Activated naive CD8-positive, alpha-beta T cell (primary cell): ENCODE measurements around the gene POLE2.
"Not testable (repeated sequence)": the region's sequence is repeated elsewhere in the genome, so short reads cannot be mapped to it uniquely, and the experiment has no call there.

Source experiments
- H3K27ac Mint-ChIP-seq: one replicate; pipeline ENCODE4 v1.8.0; 2021; ENCODE audit warnings: mixed read lengths
- H3K27me3 Mint-ChIP-seq: one replicate; pipeline ENCODE4 v1.8.0; 2021; ENCODE audit warnings: mixed read lengths
- H3K36me3 Mint-ChIP-seq: one replicate; pipeline ENCODE4 v1.8.0; 2021; ENCODE audit warnings: mixed read lengths
- H3K4me1 Mint-ChIP-seq: one replicate; pipeline ENCODE4 v1.8.0; 2021; ENCODE audit warnings: low read depth, mixed read lengths
- H3K4me3 Mint-ChIP-seq: one replicate; pipeline ENCODE4 v1.8.0; 2021; ENCODE audit warnings: mild to moderate bottlenecking, mixed read lengths
- H3K9me3 Mint-ChIP-seq: one replicate; pipeline ENCODE4 v1.8.0; 2021; ENCODE audit warnings: low read depth, mixed read lengths

POLE2 gene

DNA sequence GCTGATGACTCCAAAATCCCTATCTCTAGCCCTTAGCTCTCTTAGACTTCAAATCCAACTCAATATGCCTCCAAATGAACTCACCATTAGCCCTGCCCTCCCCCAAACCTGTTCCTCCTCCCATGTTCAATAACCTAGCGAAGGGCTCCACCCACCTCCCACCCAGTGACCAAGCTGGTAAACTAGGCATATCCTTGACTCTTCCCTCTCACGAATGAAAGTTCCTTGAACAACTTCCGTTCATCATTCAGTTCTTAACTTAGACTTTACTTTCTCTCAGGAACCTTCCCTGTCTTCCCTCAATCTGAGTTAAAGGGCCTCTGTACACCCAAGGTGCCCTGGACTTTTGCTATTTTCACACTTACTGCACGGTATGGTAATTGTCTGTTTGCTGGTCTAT lies 3.0 kb upstream of the POLE2 start:
- Mint-ChIP-seq H3K4me1 (peaks cover 43% of the 10 kb centered on the region), H3K27ac (peak overlapping the region; percentile 24), H3K4me3 (peak overlapping the region; percentile 33), H3K36me3 (no peaks in the 10 kb centered on the region), H3K27me3 (no peaks in the 10 kb centered on the region), H3K9me3 (no peaks in the 10 kb centered on the region)

DNA sequence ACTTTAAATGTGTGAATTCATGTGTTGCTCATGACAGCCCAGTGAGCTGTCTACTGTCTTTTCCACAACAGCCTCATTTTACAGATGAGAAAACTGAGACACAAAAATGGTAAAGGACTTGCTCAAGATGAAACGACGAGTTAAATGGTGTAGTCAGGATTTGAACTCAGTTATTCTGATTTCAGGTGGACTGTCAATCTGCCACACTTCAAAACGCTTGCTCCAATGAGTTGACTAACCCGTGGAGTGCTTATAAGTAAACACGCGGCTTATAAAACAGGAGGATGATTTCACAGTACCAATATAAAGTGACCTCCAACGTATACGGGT lies 652 bp upstream of the POLE2 start:
- Mint-ChIP-seq H3K4me3 (peak overlapping the region; percentile 91), H3K27ac (peak overlapping the region; percentile 89), H3K27me3 (no peaks in the 10 kb centered on the region)

DNA sequence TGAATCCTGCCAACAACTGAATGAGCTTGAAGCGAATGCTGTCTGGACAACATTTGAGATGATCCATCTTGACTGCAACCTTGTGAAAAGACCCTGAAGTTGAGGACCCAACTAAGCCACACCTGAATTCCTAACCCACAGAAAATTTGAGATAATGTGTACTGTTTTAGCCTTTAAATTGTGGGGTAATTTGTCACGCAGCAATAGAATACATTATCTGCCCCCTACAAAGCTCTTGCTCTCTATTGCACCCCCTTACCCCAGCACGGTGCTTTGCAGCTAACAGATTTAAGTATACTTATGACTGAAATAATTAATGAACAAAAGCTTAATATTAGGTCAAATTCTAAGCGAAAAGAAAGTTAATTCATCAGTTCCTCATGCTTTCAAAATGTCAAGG lies 1.6 kb downstream of the POLE2 start:
- no peaks in the 10 kb centered on the region for H3K9me3 Mint-ChIP-seq
- no peaks in the 10 kb centered on the region for H3K27me3 Mint-ChIP-seq
- H3K4me3 Mint-ChIP-seq, result peak overlapping the region; percentile 91
- peak overlapping the region; percentile 35 for H3K27ac Mint-ChIP-seq
- H3K36me3 Mint-ChIP-seq, result peaks cover 2% of the 10 kb centered on the region
- H3K4me1 Mint-ChIP-seq, result peaks cover 20% of the 10 kb centered on the region

More for the DNA sequence above, 652 bp upstream of the POLE2 start:
- Mint-ChIP-seq H3K4me1 (peaks cover 28% of the 10 kb centered on the region), H3K36me3 (no peaks in the 10 kb centered on the region), H3K9me3 (no peaks in the 10 kb centered on the region)

DNA sequence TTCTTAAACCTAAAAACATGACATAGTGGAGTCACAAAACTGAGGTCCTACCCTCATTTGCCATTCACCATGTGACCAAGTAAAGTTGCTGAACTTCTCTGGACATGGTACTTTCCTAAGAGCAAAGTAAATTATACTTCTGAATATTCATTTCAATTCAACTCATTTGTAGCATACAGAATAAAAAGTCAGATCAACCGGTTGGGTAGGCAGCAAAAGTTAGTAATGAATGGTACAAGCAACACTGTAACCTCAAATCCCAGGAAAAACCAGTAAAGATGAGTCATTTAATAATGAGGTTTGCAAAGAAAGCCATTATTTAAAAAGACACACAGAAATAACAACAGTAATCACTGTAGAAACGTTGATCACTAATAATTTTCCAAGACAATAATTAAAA lies 8.7 kb downstream of the POLE2 start:
- Mint-ChIP-seq H3K36me3 (peaks cover 10% of the 10 kb centered on the region), H3K27me3 (no peaks in the 10 kb centered on the region), H3K27ac (no peak overlapping the region), H3K4me1 (no peaks in the 10 kb centered on the region), H3K4me3 (no peak overlapping the region), H3K9me3 (no peaks in the 10 kb centered on the region)

DNA sequence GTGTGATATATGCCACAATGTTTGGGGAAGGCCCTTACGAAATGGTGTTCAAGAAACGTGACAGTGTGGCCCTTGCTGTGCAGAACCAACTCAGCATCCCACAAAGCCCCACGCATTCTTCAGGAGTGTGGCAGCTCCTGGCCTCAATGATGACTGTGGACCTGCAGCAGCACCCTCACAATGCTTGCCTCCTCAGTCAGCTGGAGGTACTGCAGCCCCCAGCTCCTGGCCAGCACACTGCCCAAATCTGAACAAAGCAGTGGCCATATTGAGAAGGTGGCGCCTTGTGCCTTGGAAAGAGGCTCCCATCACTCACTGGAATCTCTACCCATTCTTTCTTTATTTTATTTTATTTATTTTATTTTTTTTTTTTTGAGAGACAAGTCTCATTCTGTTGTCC lies 10.4 kb downstream of the POLE2 start:
- Mint-ChIP-seq H3K4me3 (no peak overlapping the region), H3K27ac (no peak overlapping the region), H3K9me3 (no peaks in the 10 kb centered on the region), H3K27me3 (no peaks in the 10 kb centered on the region), H3K36me3 (peaks cover 22% of the 10 kb centered on the region), H3K4me1 (no peaks in the 10 kb centered on the region)

DNA sequence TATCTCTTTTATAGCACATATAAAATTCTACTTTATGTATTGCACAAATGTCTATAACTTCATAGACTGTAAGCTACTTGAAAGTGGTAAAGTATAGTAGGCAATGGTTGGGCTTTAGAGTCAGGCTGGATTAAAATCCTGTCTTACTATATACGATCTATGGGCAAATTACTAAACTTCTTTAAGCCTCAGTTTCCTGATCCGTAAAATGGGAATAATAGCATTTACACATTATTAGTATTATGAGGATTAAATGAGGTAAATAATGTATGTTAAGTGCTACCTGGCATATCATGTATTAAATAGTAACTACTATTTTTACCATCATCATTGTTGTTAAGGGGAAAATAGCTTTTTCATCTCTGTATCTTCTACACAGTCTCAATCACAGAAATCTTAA lies 14.4 kb downstream of the POLE2 start:
- Mint-ChIP-seq H3K27me3 (no peaks in the 10 kb centered on the region), H3K36me3 (peaks cover 20% of the 10 kb centered on the region), H3K4me3 (no peak overlapping the region), H3K4me1 (no peaks in the 10 kb centered on the region), H3K27ac (no peak overlapping the region), H3K9me3 (no peaks in the 10 kb centered on the region)

DNA sequence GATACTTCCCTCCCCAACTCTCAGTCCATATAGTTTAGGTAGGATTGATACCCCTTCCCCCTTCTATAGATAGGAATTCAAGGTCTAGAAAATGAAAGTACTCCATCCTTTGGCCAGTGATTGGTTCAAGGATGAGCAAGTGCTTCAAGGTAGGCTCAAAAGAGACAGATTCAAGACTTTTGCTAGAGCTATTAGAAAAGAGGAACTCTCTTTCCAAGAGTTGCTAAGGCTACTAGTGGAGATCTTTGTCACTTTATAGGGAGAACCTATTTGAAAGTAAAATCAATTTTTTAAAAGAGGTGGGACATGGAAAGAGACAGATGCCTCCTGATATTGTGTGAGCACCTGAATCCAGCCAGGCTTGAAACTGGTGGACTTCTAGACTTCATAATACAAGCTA lies 17.5 kb downstream of the POLE2 start:
- Mint-ChIP-seq H3K4me1 (no peaks in the 10 kb centered on the region), H3K27ac (no peak overlapping the region), H3K27me3 (no peaks in the 10 kb centered on the region), H3K4me3 (no peak overlapping the region), H3K36me3 (peaks cover 20% of the 10 kb centered on the region), H3K9me3 (no peaks in the 10 kb centered on the region)

DNA sequence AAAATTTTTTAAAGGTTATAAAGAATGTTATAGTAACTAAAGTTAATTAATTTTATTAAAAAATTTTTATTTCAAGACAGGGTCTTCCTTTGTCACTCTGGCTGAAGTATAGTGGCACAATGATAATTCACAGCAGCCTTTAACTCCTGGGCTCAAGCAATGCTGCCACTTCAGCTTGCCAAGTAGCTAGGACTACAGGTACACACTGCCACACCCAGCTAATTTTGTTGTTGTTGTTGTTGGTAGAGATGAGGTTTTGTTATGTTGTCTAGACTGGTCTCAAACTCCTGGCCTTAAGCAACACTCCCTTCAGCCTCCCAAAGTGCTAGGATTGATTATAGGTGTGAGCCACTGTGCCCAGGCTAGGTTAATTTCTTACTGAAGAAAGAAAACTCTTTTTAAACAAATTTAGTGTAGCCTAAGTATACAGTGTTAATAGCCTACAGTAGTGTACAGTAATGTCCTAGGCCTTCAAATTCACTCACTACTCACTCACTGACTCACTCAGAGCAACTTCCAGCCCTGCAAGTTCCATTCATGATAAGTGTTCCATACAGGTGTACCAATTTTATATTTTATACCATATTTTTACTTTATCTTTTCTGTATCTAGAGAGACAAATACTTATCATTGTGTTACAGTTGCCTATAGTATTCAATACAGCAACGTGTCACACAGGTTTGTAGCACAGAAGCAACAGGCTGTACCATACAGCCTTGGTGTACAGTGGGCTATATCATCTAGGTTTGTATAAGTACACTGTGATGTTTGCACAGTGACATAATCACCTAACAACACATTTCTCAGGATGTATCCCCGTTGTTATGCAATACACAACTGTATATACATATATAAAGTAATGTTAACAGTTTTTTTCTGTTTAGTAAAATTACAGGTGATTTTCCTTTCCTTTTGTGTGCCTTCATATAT lies 28.2 kb downstream of the POLE2 start:
- Mint-ChIP-seq H3K4me3 (no peak overlapping the region), H3K27me3 (no peaks in the 10 kb centered on the region)

DNA sequence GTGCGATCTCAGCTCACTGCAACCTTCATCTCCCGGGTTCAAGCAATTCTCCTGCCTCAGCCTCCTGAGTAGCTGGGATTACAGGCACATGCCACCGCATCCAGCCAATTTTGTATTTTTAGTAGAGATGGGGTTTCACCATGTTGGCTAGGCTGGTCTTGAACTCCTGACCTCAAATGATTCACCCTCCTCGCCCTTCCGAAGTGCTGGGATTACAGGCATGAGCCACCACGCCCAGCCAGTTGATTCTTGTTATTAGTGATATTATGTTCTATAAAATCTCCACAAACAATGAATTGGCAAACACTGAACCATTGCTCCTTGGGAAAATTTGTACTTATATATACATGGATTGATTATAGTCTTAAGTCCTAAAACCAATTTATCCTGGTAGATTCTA lies 30.5 kb downstream of the POLE2 start:
- H3K4me1 Mint-ChIP-seq, H3K9me3 Mint-ChIP-seq, H3K27ac Mint-ChIP-seq, H3K27me3 Mint-ChIP-seq, H3K36me3 Mint-ChIP-seq, H3K4me3 Mint-ChIP-seq: not testable (repeated sequence)

More for the DNA sequence above, 28.2 kb downstream of the POLE2 start:
- Mint-ChIP-seq H3K27ac (no peak overlapping the region), H3K9me3 (no peaks in the 10 kb centered on the region), H3K36me3 (peaks cover 5% of the 10 kb centered on the region), H3K4me1 (no peaks in the 10 kb centered on the region)

DNA sequence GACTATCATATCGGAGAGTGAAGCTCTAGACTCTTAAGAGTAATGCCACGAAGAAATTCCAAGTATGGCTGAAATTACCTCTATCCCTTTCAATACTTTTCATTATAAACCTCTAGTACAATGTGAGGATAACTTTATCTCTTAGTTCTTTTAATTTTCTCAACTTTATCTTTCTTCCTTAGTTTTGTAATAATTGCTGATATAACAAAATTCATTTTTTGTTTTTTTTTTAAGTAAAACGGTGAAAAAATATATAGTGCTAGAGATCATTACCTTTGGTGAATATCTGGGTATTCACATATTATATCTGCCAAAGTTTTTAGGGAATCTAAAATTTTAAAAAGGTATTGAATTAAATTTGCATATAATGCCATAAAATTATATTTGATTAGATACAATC lies 33.5 kb downstream of the POLE2 start:
- Mint-ChIP-seq H3K4me1 (peaks cover 3% of the 10 kb centered on the region), H3K4me3 (no peak overlapping the region), H3K27me3 (no peaks in the 10 kb centered on the region), H3K9me3 (no peaks in the 10 kb centered on the region), H3K36me3 (peaks cover 3% of the 10 kb centered on the region), H3K27ac (no peak overlapping the region)

DNA sequence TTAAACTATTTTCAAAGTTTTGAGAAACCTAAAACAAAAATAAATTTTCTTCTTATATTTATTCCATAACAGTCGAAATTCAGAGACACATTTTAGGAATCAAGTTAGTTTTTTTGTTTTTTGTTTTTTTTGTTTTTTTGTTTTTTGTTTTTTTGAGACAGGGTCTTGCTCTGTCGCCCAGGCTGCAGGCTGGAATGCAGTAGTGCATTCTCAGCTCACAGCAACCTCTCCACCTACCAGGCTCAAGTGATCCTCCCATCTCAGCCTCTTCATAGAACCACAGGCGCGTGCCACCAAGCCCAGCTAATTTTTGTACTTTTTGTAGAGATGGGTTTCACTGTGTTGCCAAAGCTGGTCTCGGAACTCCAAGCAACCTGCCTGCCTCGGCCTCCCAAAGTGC lies 34.5 kb downstream of the POLE2 start:
- no peak overlapping the region for H3K27ac Mint-ChIP-seq
- H3K27me3 Mint-ChIP-seq, result no peaks in the 10 kb centered on the region
- peaks cover 3% of the 10 kb centered on the region for H3K36me3 Mint-ChIP-seq
- no peak overlapping the region for H3K4me3 Mint-ChIP-seq
- H3K9me3 Mint-ChIP-seq, result no peaks in the 10 kb centered on the region
- H3K4me1 Mint-ChIP-seq, result peaks cover 3% of the 10 kb centered on the region

DNA sequence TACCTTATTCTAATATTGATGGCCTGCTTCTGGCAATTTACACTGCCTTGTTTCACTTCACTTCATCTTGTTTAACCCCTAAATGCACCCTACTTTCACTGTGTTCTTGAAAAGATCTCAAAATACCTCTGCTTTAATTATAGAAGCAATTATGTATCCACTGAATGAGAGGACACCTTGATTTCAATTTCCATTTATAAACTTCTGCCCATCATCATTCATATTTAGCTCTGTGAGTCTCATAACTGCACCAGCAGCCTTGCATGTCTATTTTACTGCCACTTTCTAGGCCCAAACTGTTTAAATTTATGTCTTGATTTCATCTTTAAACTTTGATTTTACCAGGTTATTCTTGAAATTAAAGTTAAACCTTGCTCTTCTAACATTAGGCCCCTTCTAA lies 45.9 kb downstream of the POLE2 start:
- Mint-ChIP-seq H3K27me3 (no peaks in the 10 kb centered on the region), H3K4me1 (peaks cover 47% of the 10 kb centered on the region), H3K27ac (peak overlapping the region; percentile 18), H3K36me3 (peaks cover 11% of the 10 kb centered on the region), H3K9me3 (no peaks in the 10 kb centered on the region), H3K4me3 (no peak overlapping the region)

DNA sequence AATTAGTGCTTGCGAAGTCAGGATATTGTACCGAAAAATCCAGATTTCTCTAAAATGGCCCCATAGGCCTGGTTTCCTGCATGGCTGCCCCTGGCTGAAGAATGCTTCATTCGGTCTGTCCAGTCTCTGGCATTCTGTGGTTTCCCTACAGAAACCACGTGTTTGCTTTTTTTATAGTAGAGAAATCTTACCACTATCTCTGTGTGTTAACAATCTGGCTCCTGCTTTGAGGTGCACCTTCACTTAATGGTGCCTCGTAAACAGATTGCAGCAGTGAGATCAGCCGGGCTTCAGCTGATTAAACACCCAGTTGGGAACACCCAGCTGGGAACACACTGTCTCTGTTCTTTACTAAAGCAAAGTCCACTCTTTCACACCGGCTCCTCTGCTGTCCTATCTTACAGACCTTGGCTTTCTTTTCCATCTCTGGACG lies 46.3 kb downstream of the POLE2 start:
- no peaks in the 10 kb centered on the region for H3K9me3 Mint-ChIP-seq
- H3K4me3 Mint-ChIP-seq, result no peak overlapping the region
- H3K4me1 Mint-ChIP-seq, result peaks cover 50% of the 10 kb centered on the region
- peak overlapping the region; percentile 18 for H3K27ac Mint-ChIP-seq
- peaks cover 11% of the 10 kb centered on the region for H3K36me3 Mint-ChIP-seq
- no peaks in the 10 kb centered on the region for H3K27me3 Mint-ChIP-seq

DNA sequence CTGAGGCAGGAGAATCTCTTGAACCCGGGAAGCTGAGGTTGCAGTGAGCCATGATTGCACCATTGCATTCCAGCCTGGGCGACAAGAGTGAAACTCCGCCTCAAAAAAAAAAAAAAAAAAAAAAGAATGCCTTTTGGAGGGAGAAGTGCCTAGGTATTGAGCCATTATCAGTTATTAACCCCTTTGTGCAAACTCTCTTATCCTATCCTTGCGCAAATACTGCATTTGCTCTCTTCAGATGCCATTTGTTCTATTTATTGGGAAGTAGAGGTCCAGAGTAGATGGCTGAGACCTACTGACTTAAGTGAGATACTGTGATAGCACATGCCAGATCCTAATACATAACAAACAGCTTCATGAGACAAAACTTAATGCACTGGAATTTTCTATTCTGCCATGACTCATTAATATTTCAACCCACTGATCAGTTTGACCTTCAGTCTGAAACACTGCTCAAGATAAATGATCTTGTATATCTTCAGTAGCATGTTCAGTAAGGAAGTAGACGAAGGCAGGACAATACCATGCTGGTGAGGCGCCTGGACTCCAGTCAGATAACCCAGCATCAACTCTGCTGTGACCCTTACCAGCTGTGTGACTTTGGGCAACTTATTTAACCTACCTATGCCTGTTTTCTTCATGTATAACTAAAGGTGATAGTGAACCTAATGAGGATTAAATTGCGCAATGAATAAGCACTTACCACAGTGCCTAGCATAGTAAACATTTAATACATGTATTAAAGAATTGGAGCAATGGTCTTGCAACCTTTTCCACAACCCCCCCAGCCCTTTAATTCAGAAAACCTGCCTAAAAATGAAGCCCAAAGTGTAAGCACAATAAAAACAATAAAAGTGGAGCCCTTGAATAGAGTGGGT lies 47.2 kb downstream of the POLE2 start:
- peaks cover 57% of the 10 kb centered on the region for H3K4me1 Mint-ChIP-seq
- H3K4me3 Mint-ChIP-seq, result no peak overlapping the region
- H3K27ac Mint-ChIP-seq, result peak overlapping the region; percentile 36
- H3K27me3 Mint-ChIP-seq, result no peaks in the 10 kb centered on the region
- H3K36me3 Mint-ChIP-seq, result peaks cover 13% of the 10 kb centered on the region
- no peaks in the 10 kb centered on the region for H3K9me3 Mint-ChIP-seq

DNA sequence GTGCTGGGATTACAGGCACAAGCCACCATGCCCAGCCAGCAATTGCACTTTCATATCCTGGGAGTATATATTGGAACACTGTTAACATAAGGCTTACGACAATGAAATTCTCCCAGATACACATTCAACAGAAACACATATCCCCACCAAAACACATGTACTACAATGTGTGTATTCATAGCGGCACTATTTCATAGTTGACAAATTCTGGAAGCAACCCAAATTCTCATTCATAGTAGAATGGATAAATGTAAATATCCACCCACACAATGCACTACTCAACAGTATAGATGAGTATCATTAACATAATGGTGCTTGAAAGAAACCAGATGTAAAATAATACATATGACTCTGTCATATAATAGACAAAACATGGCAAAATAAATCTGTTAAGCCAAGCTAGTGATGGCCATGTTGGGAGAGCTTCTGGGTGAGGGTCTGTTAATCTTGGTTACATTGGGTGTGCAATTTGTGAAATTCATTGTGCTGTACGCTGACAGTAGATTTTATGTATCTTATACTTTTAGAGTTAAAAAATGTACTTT lies 50.4 kb downstream of the POLE2 start:
- no peaks in the 10 kb centered on the region for H3K27me3 Mint-ChIP-seq
- peak overlapping the region; percentile 15 for H3K4me3 Mint-ChIP-seq
- H3K27ac Mint-ChIP-seq, result peak overlapping the region; percentile 7
- H3K4me1 Mint-ChIP-seq, result peaks cover 55% of the 10 kb centered on the region
- H3K9me3 Mint-ChIP-seq, result no peaks in the 10 kb centered on the region
- peaks cover 13% of the 10 kb centered on the region for H3K36me3 Mint-ChIP-seq
